ENCODE measurements around the gene HSF5.
A peak's percentile ranks its signal among the peaks of the same experiment; 100 is the strongest.
"Not testable (repeated sequence)": the region's sequence is repeated elsewhere in the genome, so short reads cannot be mapped to it uniquely, and the experiment has no call there.

Gene HSF5

GRCh38 chr17:58506354-58507080 lies 18.3 kb upstream of the HSF5 start:
- Histone ChIP-seq H3K4ac (ENCODE audit: low read depth in 1 of 2, low read length in 2 of 2) (no peak overlapping the region), H3K9ac (ENCODE audit: low read length) (no peak overlapping the region), H3K4me1 (ENCODE audit: control insufficient read depth, insufficient read depth, low read depth, low read length) (peaks cover 5% of the 10 kb centered on the region), H3K23ac (ENCODE audit: low read length in 2 of 2) (peak overlapping the region in 1 of 2 experiments; percentile 30), H3K79me1 (replicated peaks; ENCODE audit: low read length, poor library complexity, severe bottlenecking) (peaks cover 33% of the 10 kb centered on the region), H2BK120ac (ENCODE audit: low read depth, low read length) (no peak overlapping the region), H2AFZ (ENCODE audit: low read depth, low read length) (no peak overlapping the region), H3K36me3 (ENCODE audit: control insufficient read depth in 1 of 2, insufficient read depth in 2 of 2, low read depth in 1 of 2, low read length in 2 of 2) (peaks cover 68 to 99% of the 10 kb centered on the region in 2 experiments), H2BK12ac (ENCODE audit: low read length in 2 of 2) (no peak overlapping the region), H3K18ac (ENCODE audit: low read depth in 1 of 2, low read length in 2 of 2) (no peak overlapping the region), H3K9me3 (ENCODE audit: control insufficient read depth, low read length) (no peaks in the 10 kb centered on the region), H3K14ac (ENCODE audit: low read length in 2 of 2) (no peak overlapping the region), H2BK15ac (ENCODE audit: low read depth, poor library complexity, severe bottlenecking) (no peak overlapping the region), H3K4me3 (ENCODE audit: insufficient read depth in 1 of 2, low read depth in 1 of 2, low read length in 2 of 2) (no peak overlapping the region), H3K27me3 (ENCODE audit: control insufficient read depth in 1 of 2, insufficient read depth in 1 of 2, low read length in 2 of 2) (no peaks in the 10 kb centered on the region), H2AK5ac (ENCODE audit: low read length, severe bottlenecking) (no peak overlapping the region), H4K91ac (ENCODE audit: low read length) (no peak overlapping the region), H4K8ac (ENCODE audit: low read length) (no peak overlapping the region), H3K4me2 (ENCODE audit: low read length, poor library complexity, severe bottlenecking) (no peak overlapping the region), H2BK5ac (ENCODE audit: low read depth, low read length, poor library complexity, severe bottlenecking) (no peak overlapping the region), H3K27ac (ENCODE audit: low read length, poor library complexity, severe bottlenecking) (no peak overlapping the region)
- no peak for DNase-seq
- 95% methylated on average over 7 of the region's 7 CpGs for WGBS

DNA sequence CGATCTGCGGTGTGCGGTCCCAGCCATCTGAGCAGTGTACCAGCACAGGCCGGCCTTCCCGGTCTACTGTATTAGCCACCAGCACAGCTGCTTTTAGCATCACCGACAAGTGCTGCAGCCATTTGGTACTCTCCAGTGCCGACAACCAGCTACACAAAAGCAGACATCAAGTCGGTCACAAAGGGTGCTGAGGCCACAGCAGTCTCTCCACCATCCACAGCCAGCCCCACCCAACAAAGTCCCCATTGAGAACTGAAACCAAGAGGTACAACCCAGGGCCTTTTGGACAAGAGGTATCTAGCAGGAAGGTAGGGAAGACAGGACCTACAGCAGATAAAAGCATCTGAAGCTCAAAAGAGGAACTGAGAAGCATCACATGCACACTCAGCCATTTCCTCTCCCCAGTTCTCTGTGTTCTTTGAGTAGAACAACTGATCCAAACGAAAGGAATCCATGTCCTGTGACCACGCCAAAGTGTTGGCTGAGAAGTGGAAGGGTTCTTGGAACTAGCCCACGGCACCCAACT lies 16.7 kb upstream of the HSF5 start:
- Histone ChIP-seq H4K8ac (ENCODE audit: low read length) (no peak overlapping the region), H2AFZ (ENCODE audit: low read depth, low read length) (no peak overlapping the region), H3K14ac (ENCODE audit: low read length in 2 of 2) (no peak overlapping the region), H3K23ac (ENCODE audit: low read length in 2 of 2) (no peak overlapping the region), H3K79me1 (replicated peaks; ENCODE audit: low read length, poor library complexity, severe bottlenecking) (peaks cover 26% of the 10 kb centered on the region), H3K4ac (ENCODE audit: low read depth in 1 of 2, low read length in 2 of 2) (no peak overlapping the region), H3K4me1 (ENCODE audit: control insufficient read depth, insufficient read depth, low read depth, low read length) (peaks cover 5% of the 10 kb centered on the region), H3K36me3 (ENCODE audit: control insufficient read depth in 1 of 2, insufficient read depth in 2 of 2, low read depth in 1 of 2, low read length in 2 of 2) (peaks cover 65 to 95% of the 10 kb centered on the region in 2 experiments), H3K4me2 (ENCODE audit: low read length, poor library complexity, severe bottlenecking) (no peak overlapping the region), H3K27ac (ENCODE audit: low read length, poor library complexity, severe bottlenecking) (no peak overlapping the region), H2BK15ac (ENCODE audit: low read depth, poor library complexity, severe bottlenecking) (no peak overlapping the region), H3K4me3 (ENCODE audit: insufficient read depth in 1 of 2, low read depth in 1 of 2, low read length in 2 of 2) (no peak overlapping the region), H2AK5ac (ENCODE audit: low read length, severe bottlenecking) (no peak overlapping the region), H3K9ac (ENCODE audit: low read length) (no peak overlapping the region), H3K18ac (ENCODE audit: low read depth in 1 of 2, low read length in 2 of 2) (no peak overlapping the region), H2BK12ac (ENCODE audit: low read length in 2 of 2) (no peak overlapping the region), H3K27me3 (ENCODE audit: control insufficient read depth in 1 of 2, insufficient read depth in 1 of 2, low read length in 2 of 2) (no peaks in the 10 kb centered on the region), H2BK120ac (ENCODE audit: low read depth, low read length) (no peak overlapping the region), H3K9me3 (ENCODE audit: control insufficient read depth, low read length) (no peaks in the 10 kb centered on the region), H4K91ac (ENCODE audit: low read length) (no peak overlapping the region), H2BK5ac (ENCODE audit: low read depth, low read length, poor library complexity, severe bottlenecking) (no peak overlapping the region)
- DNase-seq = no peak
- 93% methylated on average over 8 of the region's 11 CpGs for WGBS

GRCh38 chr17:58503866-58504265 lies 15.7 kb upstream of the HSF5 start:
- peaks cover 63 to 91% of the 10 kb centered on the region in 2 experiments for H3K36me3 ChIP-seq (ENCODE audit: control insufficient read depth in 1 of 2, insufficient read depth in 2 of 2, low read depth in 1 of 2, low read length in 2 of 2)
- no peak overlapping the region for H4K8ac ChIP-seq (ENCODE audit: low read length)
- no peak overlapping the region for H3K4me3 ChIP-seq (ENCODE audit: insufficient read depth in 1 of 2, low read depth in 1 of 2, low read length in 2 of 2)
- H3K9me3 ChIP-seq (ENCODE audit: control insufficient read depth, low read length) = no peaks in the 10 kb centered on the region
- H2BK5ac ChIP-seq (ENCODE audit: low read depth, low read length, poor library complexity, severe bottlenecking) = no peak overlapping the region
- no peak overlapping the region for H2BK12ac ChIP-seq (ENCODE audit: low read length in 2 of 2)
- 97% methylated on average over 8 of the region's 8 CpGs for WGBS
- no peak overlapping the region for H4K91ac ChIP-seq (ENCODE audit: low read length)
- peaks cover 23% of the 10 kb centered on the region for H3K79me1 ChIP-seq (replicated peaks; ENCODE audit: low read length, poor library complexity, severe bottlenecking)
- H2BK120ac ChIP-seq (ENCODE audit: low read depth, low read length) = no peak overlapping the region
- no peak overlapping the region for H3K23ac ChIP-seq (ENCODE audit: low read length in 2 of 2)
- no peak overlapping the region for H3K4ac ChIP-seq (ENCODE audit: low read depth in 1 of 2, low read length in 2 of 2)
- H3K4me1 ChIP-seq (ENCODE audit: control insufficient read depth, insufficient read depth, low read depth, low read length) = peaks cover 5% of the 10 kb centered on the region
- H2AFZ ChIP-seq (ENCODE audit: low read depth, low read length) = no peak overlapping the region
- no peak overlapping the region for H3K14ac ChIP-seq (ENCODE audit: low read length in 2 of 2)
- no peak overlapping the region for H3K4me2 ChIP-seq (ENCODE audit: low read length, poor library complexity, severe bottlenecking)
- H3K27me3 ChIP-seq (ENCODE audit: control insufficient read depth in 1 of 2, insufficient read depth in 1 of 2, low read length in 2 of 2) = no peaks in the 10 kb centered on the region
- H2BK15ac ChIP-seq (ENCODE audit: low read depth, poor library complexity, severe bottlenecking) = no peak overlapping the region
- no peak for DNase-seq
- H3K18ac ChIP-seq (ENCODE audit: low read depth in 1 of 2, low read length in 2 of 2) = no peak overlapping the region
- no peak overlapping the region for H3K27ac ChIP-seq (ENCODE audit: low read length, poor library complexity, severe bottlenecking)
- H2AK5ac ChIP-seq (ENCODE audit: low read length, severe bottlenecking) = no peak overlapping the region
- no peak overlapping the region for H3K9ac ChIP-seq (ENCODE audit: low read length)

DNA sequence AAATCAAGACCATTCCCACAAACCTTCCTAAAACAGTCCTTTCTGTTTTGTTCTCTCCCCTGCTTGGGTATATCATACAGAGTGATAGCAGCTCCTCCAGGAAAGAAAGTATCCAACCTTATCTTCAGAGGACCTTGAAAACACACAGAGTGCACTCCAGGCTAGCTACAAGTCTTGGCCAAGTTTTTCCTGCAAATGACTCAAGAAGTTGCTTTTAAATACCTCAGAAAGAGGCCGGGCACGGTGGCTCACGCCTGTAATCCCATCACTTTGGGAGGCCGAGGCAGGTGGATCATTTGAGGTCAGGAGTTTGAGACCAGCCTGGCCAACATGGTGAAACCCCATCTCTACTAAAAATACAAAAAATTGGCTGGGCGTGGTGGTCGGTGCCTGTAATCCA lies 14.9 kb upstream of the HSF5 start:
- not testable (repeated sequence) for H2BK12ac ChIP-seq (ENCODE audit: low read length in 2 of 2); DNase-seq; H3K4me1 ChIP-seq (ENCODE audit: control insufficient read depth, insufficient read depth, low read depth, low read length); H3K18ac ChIP-seq (ENCODE audit: low read depth in 1 of 2, low read length in 2 of 2); H2BK120ac ChIP-seq (ENCODE audit: low read depth, low read length); H3K4me3 ChIP-seq (ENCODE audit: insufficient read depth in 1 of 2, low read depth in 1 of 2, low read length in 2 of 2); H2AK5ac ChIP-seq (ENCODE audit: low read length, severe bottlenecking); H3K23ac ChIP-seq (ENCODE audit: low read length in 2 of 2); H3K9me3 ChIP-seq (ENCODE audit: control insufficient read depth, low read length); H2BK15ac ChIP-seq (ENCODE audit: low read depth, poor library complexity, severe bottlenecking); H4K8ac ChIP-seq (ENCODE audit: low read length); H3K9ac ChIP-seq (ENCODE audit: low read length); H2BK5ac ChIP-seq (ENCODE audit: low read depth, low read length, poor library complexity, severe bottlenecking); H4K91ac ChIP-seq (ENCODE audit: low read length); H3K4ac ChIP-seq (ENCODE audit: low read depth in 1 of 2, low read length in 2 of 2); H3K27me3 ChIP-seq (ENCODE audit: control insufficient read depth in 1 of 2, insufficient read depth in 1 of 2, low read length in 2 of 2); H3K14ac ChIP-seq (ENCODE audit: low read length in 2 of 2); H3K4me2 ChIP-seq (ENCODE audit: low read length, poor library complexity, severe bottlenecking); H2AFZ ChIP-seq (ENCODE audit: low read depth, low read length); H3K27ac ChIP-seq (ENCODE audit: low read length, poor library complexity, severe bottlenecking)
- Histone ChIP-seq H3K79me1 (replicated peaks; ENCODE audit: low read length, poor library complexity, severe bottlenecking) (peaks cover 19% of the 10 kb centered on the region), H3K36me3 (ENCODE audit: control insufficient read depth in 1 of 2, insufficient read depth in 2 of 2, low read depth in 1 of 2, low read length in 2 of 2) (peaks cover 55 to 90% of the 10 kb centered on the region in 2 experiments)
- 98% methylated on average over 6 of the region's 6 CpGs for WGBS
